ENCODE measurements around the gene LAMA1.

- no peak for TF ChIP-seq CTCF (IDR thresholded peaks at IDR 0.05)
- TF ChIP-seq POLR2A (IDR thresholded peaks at IDR 0.05) = no peak
These were observed 140.7 kb downstream of the LAMA1 start for GRCh38 chr18:6976935-6977334.
